Pancreas (tissue), 10 donors: ENCODE measurements around the gene RET. TPM values are rescaled to one million over a fixed set of nuclear protein-coding genes. Genes with fewer than 3 reads are reported as not detected.

ENCODE experiments used
- ATAC-seq, 4 donors: fragments of 200-7000 bp; cut with Tn5 transposase; one replicate each; pipeline versions ENCODE4 v1.8.0 to v1.9.1; 2020; ENCODE audit warnings: mild to moderate bottlenecking in 4 of 4, moderate library complexity in 4 of 4
- DNase-seq, 6 donors: peaks; one replicate each; pipeline ENCODE4 v3.0.0-alpha.2; 2020
- FAIRE-seq: peaks from 2 replicates; lab custom pipeline; 2012; peaks lifted over from hg19 to GRCh38; lab: Jason Lieb, UNC
- H3K27ac ChIP-seq, 4 donors: fragments of 200-600 bp; sonication (generic); 1 replicate in 3 of 4; 2 replicates in 1 of 4; pipeline versions ENCODE4 v1.5.0 to v1.8.0; 2020
- H3K27me3 ChIP-seq, 4 donors: fragments of 200-600 bp; one replicate each; pipeline ENCODE4 v1.8.0; 2021
- H3K36me3 ChIP-seq, 3 donors: fragments of 200-600 bp; sonication (generic) in 1 of 3; one replicate each; pipeline versions ENCODE4 v1.5.0 to v1.8.0; 2020 to 2021
- H3K4me1 ChIP-seq, 3 donors: fragments of 200-600 bp; one replicate each; pipeline ENCODE4 v1.8.0; 2021
- H3K4me3 ChIP-seq, 4 donors: fragments of 200-600 bp; sonication (generic) in 2 of 4; one replicate each; pipeline versions ENCODE4 v1.5.0 to v1.8.0; 2020 to 2021
- H3K9me3 ChIP-seq, 4 donors: fragments of 200-600 bp; one replicate each; pipeline ENCODE4 v1.8.0; 2021
- CTCF ChIP-seq, 4 donors: fragments of 200-600 bp; sonication (generic) in 3 of 4; IDR thresholded peaks; one replicate each; pipeline versions ENCODE4 v1.5.0 to v1.8.0; 2021; ENCODE audit warnings: antibody characterized with exemption in 4 of 4
- WGBS, 2 donors: extraction: QIAGEN DNeasy Blood & Tissue Kit; methylation state at CpG; one replicate each; pipeline ENCODE4 v1.1.7; 2013; 5-methylcytosine and 5-hydroxymethylcytosine counted together
- intact Hi-C, 3 donors: fragments of 100-400 bp; cut with DNase I; formaldehyde crosslinking; loops; one replicate each; pipeline versions ENCODE4 v1.11.1 to v1.14.2; 2022
- polyA plus RNA-seq, 2 donors: library from polyadenylated mRNA; stranded (reverse); fragments of 200-250 nt; gene quantifications; one replicate each; pipeline ENCODE4 v1.2.3, GENCODE V29; 2013
- total RNA-seq, 6 donors: library from RNA; stranded (reverse); fragmentation: NEBNext Ultra II Directional in 4 of 6; extraction: Animal tissue kit (Norgen Biotek cat#: 25700) in 4 of 6; gene quantifications; one replicate each; pipeline versions ENCODE4 v1.2.1 to v1.2.4, GENCODE V29; 2021 to 2023
- donor health status: healthy with polysubstance abuse.
- donor health status: DM: no; HTN: no; CAD: no; lungs with moderate emphysema.
- donor health status: DM: no; HTN: no; CAD: no.
- donor health status: control.
- donor health status: control.
- donor health status: Bipolar disorder and iron deficiency.
- donor health status: DM: yes; HTN: yes; CAD: no.
- donor health status: DM: no; HTN: no; CAD: no.
- donor health status: DM: no; HTN: no; CAD: no.
- donor health status: DM: yes; HTN: yes; CAD: no.

RET gene
- total and polyA plus RNA-seq, 8 donors = 0.32 to 4.4 (median 0.83) TPM

GRCh38 chr10:43042503-43043341 lies 34.1 kb upstream of the RET start:
- no peak overlapping the region for H3K4me3 ChIP-seq
- no peaks in the 10 kb centered on the region for H3K9me3 ChIP-seq
- TF ChIP-seq CTCF (IDR thresholded peaks at IDR 0.05) = no peak
- peak in 1 of 6 donors; percentile 44 for DNase-seq
- no peak for FAIRE-seq
- 79% methylated on average over 12 of the region's 12 CpGs for WGBS, 2 donors
- H3K4me1 ChIP-seq = no peaks in the 10 kb centered on the region
- H3K27me3 ChIP-seq = no peaks in the 10 kb centered on the region
- no peaks in the 10 kb centered on the region for H3K36me3 ChIP-seq
- H3K27ac ChIP-seq = no peak overlapping the region
- no peak for ATAC-seq
- intact Hi-C loops = no loop called here

DNA sequence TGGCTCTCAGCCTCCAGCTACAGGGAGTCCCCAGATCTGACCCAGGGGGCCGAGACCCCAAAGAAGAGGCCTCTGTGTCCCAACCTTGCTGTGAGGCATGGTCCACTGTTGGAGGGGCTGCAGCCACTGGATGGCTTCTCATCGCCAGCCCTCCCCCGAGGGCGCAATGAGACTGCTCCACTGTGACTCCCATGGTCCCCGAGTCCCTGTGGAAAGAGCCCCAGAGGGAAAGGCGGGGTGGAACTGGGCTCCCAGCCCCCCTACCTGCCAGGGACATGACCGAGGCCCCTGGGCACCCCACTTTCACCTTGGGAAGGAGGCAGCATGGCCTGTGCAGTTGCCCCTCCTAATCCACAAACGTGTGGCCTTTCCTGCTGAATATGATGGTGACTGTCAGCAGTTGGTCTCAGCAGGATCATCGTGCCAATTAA lies 33.5 kb upstream of the RET start:
- DNase-seq (no peak), ATAC-seq (no peak), FAIRE-seq (no peak)
- no peaks in the 10 kb centered on the region for H3K36me3 ChIP-seq
- H3K27ac ChIP-seq = no peak overlapping the region
- TF ChIP-seq CTCF (IDR thresholded peaks at IDR 0.05) = no peak
- H3K9me3 ChIP-seq = no peaks in the 10 kb centered on the region
- 84 to 87% methylated on average over 9 of the region's 9 CpGs for WGBS, 2 donors
- no peaks in the 10 kb centered on the region for H3K4me1 ChIP-seq
- intact Hi-C loops = no loop called here
- no peak overlapping the region for H3K4me3 ChIP-seq
- no peaks in the 10 kb centered on the region for H3K27me3 ChIP-seq

- WGBS, 2 donors = 62 to 73% methylated on average over 9 of the region's 9 CpGs
- ATAC-seq = no peak
- intact Hi-C loops = no loop called here
- FAIRE-seq = no peak
- Histone ChIP-seq H3K4me1 (no peaks in the 10 kb centered on the region), H3K36me3 (no peaks in the 10 kb centered on the region), H3K9me3 (no peaks in the 10 kb centered on the region), H3K27me3 (no peaks in the 10 kb centered on the region), H3K27ac (no peak overlapping the region), H3K4me3 (no peak overlapping the region)
- TF ChIP-seq CTCF (IDR thresholded peaks at IDR 0.05) = no peak
- peak in 1 of 6 donors; percentile 41 for DNase-seq
Observed at GRCh38 chr10:43043773-43044447, 33.0 kb upstream of the RET start.

GRCh38 chr10:43044448-43044921 lies 32.4 kb upstream of the RET start:
- FAIRE-seq (no peak), DNase-seq (peak in 1 of 6 donors; percentile 48), ATAC-seq (peak in 2 of 4 donors; percentile 19 to 36)
- Histone ChIP-seq H3K4me1 (no peaks in the 10 kb centered on the region), H3K27ac (no peak overlapping the region), H3K36me3 (no peaks in the 10 kb centered on the region), H3K4me3 (no peak overlapping the region), H3K27me3 (no peaks in the 10 kb centered on the region), H3K9me3 (no peaks in the 10 kb centered on the region)
- no peak for TF ChIP-seq CTCF (IDR thresholded peaks at IDR 0.05)
- intact Hi-C loops = no loop called here
- 84 to 88% methylated on average over 10 of the region's 10 CpGs for WGBS, 2 donors
